AG04450 (cell line): ENCODE measurements around the gene BCDIN3D. TPM values are rescaled to one million over a fixed set of nuclear protein-coding genes. Genes with fewer than 3 reads are reported as not detected.

Experiments
- CTCF ChIA-PET: fragments of 300-600, 350-600 bp; formaldehyde crosslinking; extraction: SDS; loops from one replicate; lab custom pipeline; 2022; ENCODE audit warnings: antibody characterized with exemption, inconsistent platforms; lab: Charles Lee
- POLR2A ChIA-PET: fragments of 350-600 bp; formaldehyde crosslinking; extraction: SDS; loops from one replicate; lab custom pipeline; 2021; ENCODE audit warnings: antibody characterized with exemption, inconsistent platforms; lab: Yijun Ruan, JAX
- DNase-seq: peaks from one replicate; pipeline ENCODE4 v3.0.0-alpha.2; 2011; ENCODE audit warnings: low read depth, low spot score
- H3K27ac ChIP-seq: one replicate; pipeline ENCODE4 v1.5.1; 2012; ENCODE audit warnings: low read depth, low read length, control low read depth
- H3K27me3 ChIP-seq: one replicate; pipeline ENCODE4 v1.6.0; 2012; ENCODE audit warnings: low read length; ENCODE audit not compliant: control insufficient read depth, insufficient read depth
- H3K4me3 ChIP-seq: 2 replicates; pipeline ENCODE4 v1.5.1; 2011; ENCODE audit warnings: mild to moderate bottlenecking, low read depth, low read length, control low read depth
- H3K9me3 ChIP-seq: 2 replicates; pipeline ENCODE4 v1.5.1; 2012; ENCODE audit warnings: low read length; ENCODE audit not compliant: control insufficient read depth, insufficient read depth
- CTCF ChIP-seq: IDR thresholded peaks from 2 replicates; pipeline ENCODE4 v1.5.1; 2011; ENCODE audit warnings: low read depth, low read length, control low read depth, inconsistent platforms
- polyA plus RNA-seq: library from polyadenylated mRNA; depleted of rRNA; stranded (reverse); fragments of >200 nt; gene quantifications from 2 replicates; pipeline ENCODE4 v1.2.3, GENCODE V29; 2011

BCDIN3D gene
- polyA plus RNA-seq, 1 experiment = 3.8 TPM

- Histone ChIP-seq H3K27me3 (no peaks in the 10 kb centered on the region), H3K9me3 (no peaks in the 10 kb centered on the region; the same call in 1 of the 2 replicates), H3K4me3 (no peak overlapping the region), H3K27ac (no peak overlapping the region)
- TF ChIP-seq CTCF = no peak
- ChIA-PET CTCF (no interaction called here), POLR2A (no interaction called here)
- no peak for DNase-seq
These were observed 50.5 kb downstream of the BCDIN3D start for GRCh38 chr12:49792181-49792970.

- Histone ChIP-seq H3K4me3 (no peak overlapping the region), H3K27me3 (no peaks in the 10 kb centered on the region), H3K27ac (no peak overlapping the region), H3K9me3 (no peaks in the 10 kb centered on the region; the same call in 1 of the 2 replicates)
- no peak for DNase-seq
- ChIA-PET CTCF (no interaction called here), POLR2A (no interaction called here)
- TF ChIP-seq CTCF = no peak
These were observed 51.2 kb downstream of the BCDIN3D start for GRCh38 chr12:49791700-49792099.

- H3K27ac ChIP-seq = no peak overlapping the region
- no peaks in the 10 kb centered on the region for H3K27me3 ChIP-seq
- H3K9me3 ChIP-seq = no peaks in the 10 kb centered on the region; the same call in 1 of the 2 replicates
- ChIA-PET CTCF (no interaction called here), POLR2A (interaction anchor here (0.5 to 0.6 kb wide), 2 partner anchors 15 to 37 kb away, joined by 3 to 4 read pairs; no protein-coding TSS in a partner anchor)
- DNase-seq = no peak
- H3K4me3 ChIP-seq = no peak overlapping the region
- TF ChIP-seq CTCF = no peak
These were observed 52.0 kb downstream of the BCDIN3D start for GRCh38 chr12:49790741-49791555.

- DNase-seq = no peak
- POLR2A ChIA-PET = interaction anchor here (0.6 kb wide), 1 partner anchor 16 kb away, joined by 3 read pairs; no protein-coding TSS in a partner anchor
- Histone ChIP-seq H3K27ac (no peak overlapping the region), H3K9me3 (no peaks in the 10 kb centered on the region; the same call in 1 of the 2 replicates), H3K4me3 (no peak overlapping the region), H3K27me3 (no peaks in the 10 kb centered on the region)
- CTCF ChIA-PET = no interaction called here
- no peak for TF ChIP-seq CTCF
These were observed 52.9 kb downstream of the BCDIN3D start for GRCh38 chr12:49789992-49790391.

GRCh38 chr12:49787672-49788071 lies 55.2 kb downstream of the BCDIN3D start:
- no peak overlapping the region for H3K4me3 ChIP-seq
- DNase-seq = no peak
- CTCF ChIA-PET = interaction anchor here (0.7 kb wide), 1 partner anchor 9 kb away, joined by 4 read pairs; no protein-coding TSS in a partner anchor
- H3K27me3 ChIP-seq = no peaks in the 10 kb centered on the region
- TF ChIP-seq CTCF = no peak
- H3K27ac ChIP-seq = no peak overlapping the region
- POLR2A ChIA-PET = no interaction called here
- no peaks in the 10 kb centered on the region for H3K9me3 ChIP-seq
